Measurements from ENCODE around the gene LPIN3.
A peak's percentile ranks its signal among the peaks of the same experiment; 100 is the strongest.
"Not testable (repeated sequence)": the region's sequence is repeated elsewhere in the genome, so short reads cannot be mapped to it uniquely, and the experiment has no call there.

The LPIN3 gene

DNA sequence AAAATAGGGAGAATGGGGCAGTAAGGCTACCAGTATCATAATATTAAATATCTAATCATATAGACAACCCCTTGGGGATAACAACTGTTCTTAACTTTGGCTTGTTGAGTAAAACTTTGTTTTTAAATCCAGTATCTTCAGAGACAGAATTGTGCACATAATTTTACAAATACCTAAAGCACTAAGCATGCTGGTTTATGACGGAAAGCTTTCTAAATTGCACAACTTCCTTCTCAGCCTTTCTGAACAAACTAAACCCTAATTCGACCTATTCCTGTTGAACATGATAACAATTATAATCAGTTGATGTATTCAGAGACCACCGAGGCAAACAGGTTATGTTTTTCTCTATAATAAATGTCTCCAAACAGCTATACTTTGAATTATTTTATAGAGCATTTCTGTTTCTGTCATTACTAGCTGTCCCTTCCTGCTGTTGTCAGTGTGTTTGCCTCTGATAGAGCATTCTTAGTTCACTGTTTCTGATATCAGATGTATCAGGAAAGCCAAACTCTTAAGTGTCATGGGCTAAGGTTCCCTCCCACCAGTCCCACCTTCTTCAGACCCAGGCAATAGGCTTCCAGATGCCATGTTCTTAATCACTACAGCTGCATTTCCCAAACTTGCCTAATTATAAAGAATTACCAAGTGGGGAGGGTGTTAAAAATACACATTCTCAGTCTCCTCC, 31.8 kb upstream of the LPIN3 start:
- Histone ChIP-seq H3K27me3 (replicated peaks; ENCODE audit: control insufficient read depth, insufficient read depth, low read length) (no peaks in the 10 kb centered on the region), H3K4me3 (replicated peaks; ENCODE audit: low read depth, low read length) (no peak overlapping the region), H3K36me3 (ENCODE audit: control insufficient read depth, insufficient read depth, low read length) (no peaks in the 10 kb centered on the region)
- DNase-seq (ENCODE audit: extremely low read depth, insufficient read length): no peak
- TF ChIP-seq CTCF (IDR thresholded peaks at IDR 0.05; ENCODE audit: insufficient read depth, low read length, poor library complexity, severe bottlenecking): no peak

DNA sequence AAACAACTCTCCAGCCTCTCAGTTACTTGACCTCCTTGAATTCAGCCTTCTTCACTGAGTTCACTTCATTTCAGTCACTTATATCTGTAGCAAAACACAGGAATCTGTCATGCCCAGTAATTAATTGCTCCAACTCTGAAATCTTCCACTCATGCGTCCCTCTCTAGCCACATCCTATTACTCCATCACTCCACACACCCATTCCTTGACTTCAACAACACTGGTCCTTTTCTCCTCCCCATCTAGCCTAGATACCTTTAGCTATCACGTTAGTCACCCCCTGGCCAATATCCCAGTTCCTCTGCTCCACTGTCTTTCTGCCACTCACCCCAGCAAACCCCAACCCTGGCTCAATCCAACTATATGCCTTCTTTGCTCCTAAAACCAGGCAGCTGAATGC, 30.8 kb upstream of the LPIN3 start:
- Histone ChIP-seq H3K27me3 (replicated peaks; ENCODE audit: control insufficient read depth, insufficient read depth, low read length) (no peaks in the 10 kb centered on the region), H3K4me3 (replicated peaks; ENCODE audit: low read depth, low read length) (no peak overlapping the region), H3K36me3 (ENCODE audit: control insufficient read depth, insufficient read depth, low read length) (no peaks in the 10 kb centered on the region)
- no peak for DNase-seq (ENCODE audit: extremely low read depth, insufficient read length)
- no peak for TF ChIP-seq CTCF (IDR thresholded peaks at IDR 0.05; ENCODE audit: insufficient read depth, low read length, poor library complexity, severe bottlenecking)

DNA sequence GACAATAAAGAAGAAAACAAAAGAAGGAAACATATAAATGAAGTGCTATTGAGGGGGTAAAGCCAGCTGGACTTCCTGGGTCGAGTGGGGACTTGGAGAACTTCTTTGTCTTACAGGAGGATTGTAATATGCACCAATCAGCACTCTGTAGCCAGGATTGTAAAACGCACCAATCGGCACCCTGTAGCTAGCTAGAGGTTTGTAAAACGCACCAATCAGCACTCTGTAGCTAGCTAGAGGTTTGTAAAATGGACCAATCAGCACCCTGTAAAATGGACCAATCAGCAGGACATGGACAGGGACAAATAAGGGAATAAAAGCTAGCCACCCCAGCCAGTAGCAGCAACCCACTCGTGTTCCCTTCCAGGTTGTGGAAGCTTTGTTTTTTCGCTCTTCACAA, 28.6 kb upstream of the LPIN3 start:
- not testable (repeated sequence) for H3K36me3 ChIP-seq (ENCODE audit: control insufficient read depth, insufficient read depth, low read length); H3K4me3 ChIP-seq (replicated peaks; ENCODE audit: low read depth, low read length); DNase-seq (ENCODE audit: extremely low read depth, insufficient read length); H3K27me3 ChIP-seq (replicated peaks; ENCODE audit: control insufficient read depth, insufficient read depth, low read length)

GRCh38 chr20:41314386-41314785, 26.2 kb upstream of the LPIN3 start:
- TF ChIP-seq CTCF (IDR thresholded peaks at IDR 0.05; ENCODE audit: insufficient read depth, low read length, poor library complexity, severe bottlenecking): no peak
- no peaks in the 10 kb centered on the region for H3K36me3 ChIP-seq (ENCODE audit: control insufficient read depth, insufficient read depth, low read length)
- no peak overlapping the region for H3K4me3 ChIP-seq (replicated peaks; ENCODE audit: low read depth, low read length)
- no peak for DNase-seq (ENCODE audit: extremely low read depth, insufficient read length)
- H3K27me3 ChIP-seq (replicated peaks; ENCODE audit: control insufficient read depth, insufficient read depth, low read length): no peaks in the 10 kb centered on the region

DNA sequence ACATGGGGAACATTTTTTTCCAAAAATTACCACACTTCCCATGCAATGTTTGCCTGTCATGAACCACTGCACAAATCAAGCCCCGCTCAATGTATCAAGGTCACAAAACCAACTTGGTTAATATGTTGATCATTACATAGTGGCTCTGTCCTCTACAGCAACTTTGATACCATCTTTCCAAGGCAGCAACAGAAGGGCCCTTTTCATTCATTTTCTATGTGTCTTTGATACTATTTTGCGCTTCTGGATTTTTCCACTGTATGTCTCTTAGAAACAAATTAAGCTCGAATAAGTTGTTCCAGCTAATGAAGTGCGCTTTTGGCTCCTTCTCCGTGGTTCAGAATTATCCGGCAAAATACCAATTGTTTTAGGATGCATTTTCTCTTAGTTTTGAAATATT, 24.6 kb upstream of the LPIN3 start:
- TF ChIP-seq CTCF (IDR thresholded peaks at IDR 0.05; ENCODE audit: insufficient read depth, low read length, poor library complexity, severe bottlenecking): no peak
- no peak for DNase-seq (ENCODE audit: extremely low read depth, insufficient read length)
- Histone ChIP-seq H3K4me3 (replicated peaks; ENCODE audit: low read depth, low read length) (no peak overlapping the region; the same call in 1 of the 2 replicates), H3K27me3 (replicated peaks; ENCODE audit: control insufficient read depth, insufficient read depth, low read length) (no peaks in the 10 kb centered on the region), H3K36me3 (ENCODE audit: control insufficient read depth, insufficient read depth, low read length) (no peaks in the 10 kb centered on the region)

DNA sequence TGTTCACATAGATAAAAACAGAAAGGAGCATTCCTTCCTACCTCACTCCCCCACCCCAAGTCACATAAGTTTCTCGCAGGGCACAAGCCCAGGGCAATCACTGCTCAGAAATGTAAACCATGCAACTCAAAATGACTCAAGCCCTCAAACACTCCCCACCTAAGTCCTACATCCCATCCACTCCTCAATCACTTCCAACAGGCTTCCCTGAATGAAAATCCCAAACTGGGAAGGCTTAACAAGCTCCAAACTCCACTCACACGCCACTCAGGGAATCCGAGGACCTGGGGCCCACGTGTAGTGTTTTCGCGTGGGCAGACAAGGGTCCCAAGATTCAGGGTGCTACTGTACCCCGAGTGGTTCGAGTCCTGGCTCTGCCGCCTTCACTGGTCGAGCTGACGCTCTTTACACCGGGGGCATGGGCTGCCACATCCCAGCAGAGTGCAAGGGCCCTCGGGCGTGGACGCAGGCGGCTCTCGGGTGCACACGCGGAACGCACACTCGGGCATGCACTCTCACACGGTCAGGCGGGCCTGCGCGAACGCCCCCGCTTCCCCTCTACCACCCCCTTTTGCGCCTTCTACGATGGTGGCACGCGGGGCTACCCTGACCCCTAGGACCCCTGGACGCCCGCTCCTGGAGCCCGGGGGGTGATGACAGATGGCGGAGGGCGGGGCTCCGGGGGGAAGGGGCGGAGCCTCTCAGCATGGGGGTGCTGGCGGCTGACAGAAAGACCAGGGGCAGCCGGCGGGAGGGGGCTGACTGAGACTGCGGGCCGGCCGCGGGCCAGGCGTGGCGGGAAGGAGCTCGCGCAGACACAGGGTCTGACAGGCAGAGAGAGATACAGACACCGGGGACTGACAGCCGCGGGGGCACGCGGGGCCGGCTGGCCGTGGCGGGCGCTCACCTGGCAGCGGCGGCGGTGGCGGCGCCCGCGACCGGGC, 23.7 kb upstream of the LPIN3 start:
- TF ChIP-seq CTCF (IDR thresholded peaks at IDR 0.05; ENCODE audit: insufficient read depth, low read length, poor library complexity, severe bottlenecking): no peak
- H3K27me3 ChIP-seq (replicated peaks; ENCODE audit: control insufficient read depth, insufficient read depth, low read length): no peaks in the 10 kb centered on the region
- H3K36me3 ChIP-seq (ENCODE audit: control insufficient read depth, insufficient read depth, low read length): no peaks in the 10 kb centered on the region
- H3K4me3 ChIP-seq (replicated peaks; ENCODE audit: low read depth, low read length): peak overlapping the region; percentile 67
- peak; percentile 82 for DNase-seq (ENCODE audit: extremely low read depth, insufficient read length)

Measured in GM06990 (cell line).